A549 (cell line): Measurements from ENCODE around the gene TMEM131. TPM values are rescaled to one million over a fixed set of nuclear protein-coding genes. Genes with fewer than 3 reads are reported as not detected.

Experiments
- ATAC-seq, 2 experiments: fragments of 200-7000 bp in 1 of 2; fragments of >200 bp in 1 of 2; cut with Nextera tagmentation in 1 of 2; cut with Tn5 transposase in 1 of 2; 3 replicates each; pipeline versions ENCODE4 v1.8.0 to v1.9.1; 2018 to 2020; ENCODE audit warnings: mild to moderate bottlenecking in 1 of 2, moderate library complexity in 1 of 2
- CTCF ChIA-PET: fragments of 300-600 bp; sonication (Branson Sonifier 250); formaldehyde crosslinking; extraction: SDS; loops from one replicate; lab custom pipeline; 2021; ENCODE audit warnings: antibody characterized with exemption, inconsistent platforms; lab: Yijun Ruan, JAX
- POLR2A ChIA-PET: fragments of 350-600 bp; formaldehyde crosslinking; extraction: SDS; loops from one replicate; lab custom pipeline; 2021; ENCODE audit warnings: antibody characterized with exemption, inconsistent platforms; lab: Yijun Ruan, JAX
- DNase-seq, 2 experiments: peaks; one replicate each; pipeline versions ENCODE4 v3.0.0 to v3.0.0-alpha.2; 2011 to 2016; ENCODE audit warnings: low read depth in 1 of 2, low spot score in 1 of 2
- FAIRE-seq: peaks from 2 replicates; lab custom pipeline; 2011; peaks lifted over from hg19 to GRCh38; lab: Jason Lieb, UNC
- H3K27ac ChIP-seq, 2 experiments: fragments of >200 bp; sonication (Bioruptor Twin); formaldehyde crosslinking; 3 replicates each; pipeline ENCODE4 v1.5.1; 2016 to 2017
- H3K4me1 ChIP-seq: fragments of >200 bp; sonication (Bioruptor Twin); formaldehyde crosslinking; 3 replicates; pipeline ENCODE4 v1.6.1; 2016
- H3K4me2 ChIP-seq: fragments of >200 bp; sonication (Bioruptor Twin); formaldehyde crosslinking; 3 replicates; pipeline ENCODE4 v1.6.1; 2016
- H3K4me3 ChIP-seq: fragments of >200 bp; sonication (Bioruptor Twin); formaldehyde crosslinking; 3 replicates; pipeline ENCODE4 v1.5.1; 2016
- H3K9me3 ChIP-seq: fragments of >200 bp; sonication (Bioruptor Twin); formaldehyde crosslinking; 3 replicates; pipeline ENCODE4 v1.6.1; 2016
- CBX2 ChIP-seq: fragments of 200-600 bp; sonication (generic); IDR thresholded peaks from 2 replicates; pipeline ENCODE4 v1.6.1; 2016; ENCODE audit warnings: low read depth, mild to moderate bottlenecking, borderline replicate concordance
- CBX8 ChIP-seq: fragments of 200-600 bp; sonication (generic); IDR thresholded peaks from 2 replicates; pipeline ENCODE4 v1.6.1; 2016
- CEBPB ChIP-seq, 2 experiments: fragments of >200 bp in 1 of 2; sonication (Bioruptor Twin) in 1 of 2; formaldehyde crosslinking in 1 of 2; IDR thresholded peaks; 2 replicates each; pipeline ENCODE4 v1.6.1; 2012 to 2016
- CHD4 ChIP-seq: fragments of 200-600 bp; sonication (generic); IDR thresholded peaks from 2 replicates; pipeline ENCODE4 v1.6.1; 2016; ENCODE audit warnings: antibody characterized with exemption, mild to moderate bottlenecking, borderline replicate concordance
- CTCF ChIP-seq: fragments of >200 bp; sonication (Bioruptor Twin); formaldehyde crosslinking; IDR thresholded peaks from 3 replicates; pipeline ENCODE4 v1.5.1; 2016
- EHF ChIP-seq: fragments of 250-450 bp; sonication (Bioruptor Pico); IDR thresholded peaks from 2 replicates; pipeline ENCODE4 v1.5.0; 2020; ENCODE audit warnings: mild to moderate bottlenecking
- ELK1 ChIP-seq: fragments of 150-350 bp; IDR thresholded peaks from 2 replicates; pipeline ENCODE4 v1.6.1; 2014; ENCODE audit warnings: low read depth, mild to moderate bottlenecking, low read length
- GATA3 ChIP-seq: IDR thresholded peaks from 2 replicates; pipeline ENCODE4 v1.6.1; 2012; ENCODE audit warnings: borderline replicate concordance
- HDAC2 ChIP-seq: fragments of 200-600 bp; sonication (generic); IDR thresholded peaks from 2 replicates; pipeline ENCODE4 v1.6.1; 2016
- HES2 ChIP-seq: fragments of >200 bp; sonication (Bioruptor Twin); formaldehyde crosslinking; IDR thresholded peaks from 2 replicates; pipeline ENCODE4 v1.6.1; 2016
- HEYL ChIP-seq: fragments of 250-450 bp; sonication (Bioruptor Pico); IDR thresholded peaks from 2 replicates; pipeline ENCODE4 v1.8.0; 2021; ENCODE audit warnings: mild to moderate bottlenecking, moderate library complexity
- HMGXB4 ChIP-seq: fragments of 250-450 bp; sonication (Bioruptor Pico); IDR thresholded peaks from 2 replicates; pipeline ENCODE4 v1.5.0; 2021; ENCODE audit warnings: mild to moderate bottlenecking, moderate library complexity, borderline replicate concordance
- HOXB13 ChIP-seq: fragments of 250-450 bp; sonication (Bioruptor Pico); IDR thresholded peaks from 2 replicates; pipeline ENCODE4 v1.5.0; 2020; ENCODE audit warnings: low read depth, mild to moderate bottlenecking, moderate library complexity
- HOXB5 ChIP-seq: fragments of 250-450 bp; sonication (Bioruptor Pico); IDR thresholded peaks from 2 replicates; pipeline ENCODE4 v1.5.0; 2020; ENCODE audit warnings: mild to moderate bottlenecking, moderate library complexity
- JUN ChIP-seq, 2 experiments: fragments of >200 bp; sonication (Bioruptor Twin); formaldehyde crosslinking; IDR thresholded peaks; 2 replicates in 1 of 2; 3 replicates in 1 of 2; pipeline ENCODE4 v1.6.1; 2016 to 2017
- KDM1A ChIP-seq: fragments of 200-600 bp; sonication (generic); IDR thresholded peaks from 2 replicates; pipeline ENCODE4 v1.6.1; 2016; ENCODE audit warnings: low read depth, mild to moderate bottlenecking
- MAFK ChIP-seq: fragments of 450-650 bp; IDR thresholded peaks from 2 replicates; pipeline ENCODE4 v1.6.1; 2014; ENCODE audit not compliant: partially characterized antibody
- MYC ChIP-seq: IDR thresholded peaks from 2 replicates; pipeline ENCODE4 v1.6.1; 2012; ENCODE audit warnings: mild to moderate bottlenecking, inconsistent platforms, low read length, improper control_type of control experiment, borderline replicate concordance
- NPAS2 ChIP-seq: fragments of 250-450 bp; sonication (Bioruptor Pico); IDR thresholded peaks from 2 replicates; pipeline ENCODE4 v1.8.0; 2022; ENCODE audit warnings: mild to moderate bottlenecking, moderate library complexity, borderline replicate concordance
- PBX3 ChIP-seq: IDR thresholded peaks from 2 replicates; pipeline ENCODE4 v1.6.1; 2012
- POLR2AphosphoS2 ChIP-seq: conservative IDR thresholded peaks from 2 replicates; pipeline ENCODE4 v1.6.1; 2012; ENCODE audit warnings: low read length, improper control_type of control experiment, inconsistent platforms
- RFX5 ChIP-seq: fragments of 450-650 bp; IDR thresholded peaks from 2 replicates; pipeline ENCODE4 v1.7.1; 2014; ENCODE audit warnings: antibody characterized with exemption, mild to moderate bottlenecking, moderate library complexity
- TFCP2L1 ChIP-seq: fragments of 250-450 bp; sonication (Bioruptor Pico); IDR thresholded peaks from 2 replicates; pipeline ENCODE4 v1.5.0; 2021; ENCODE audit warnings: mild to moderate bottlenecking
- TP53 ChIP-seq: fragments of 250-450 bp; sonication (Bioruptor Pico); IDR thresholded peaks from 2 replicates; pipeline ENCODE4 v1.5.0; 2021; ENCODE audit warnings: mild to moderate bottlenecking, moderate library complexity
- ZC3H11A ChIP-seq: fragments of 450-650 bp; IDR thresholded peaks from 2 replicates; pipeline ENCODE4 v1.6.1; 2014; ENCODE audit warnings: antibody characterized with exemption, mild to moderate bottlenecking
- ZFP36 ChIP-seq: fragments of 450-650 bp; IDR thresholded peaks from 2 replicates; pipeline ENCODE4 v1.6.1; 2014; ENCODE audit warnings: borderline replicate concordance; ENCODE audit not compliant: partially characterized antibody
- WGBS: methylation state at CpG from one replicate; pipeline ENCODE4 v1.1.6; 2017; ENCODE audit errors: missing lambda C conversion rate; 5-methylcytosine and 5-hydroxymethylcytosine counted together
- polyA plus RNA-seq, 4 experiments: library from polyadenylated mRNA; depleted of rRNA in 3 of 4; stranded (reverse); fragments of >200 nt; fragmentation: RNase III in 1 of 4; extraction: RNeasy Plus Mini Kit Qiagen cat#74134 plus additional on column Dnase treatment in 1 of 4; gene quantifications; 2 replicates in 3 of 4; 3 replicates in 1 of 4; pipeline ENCODE4 v1.2.3, GENCODE V29; 2011 to 2017

TMEM131 gene
- polyA plus RNA-seq, 2 of the 4 experiments (the other 2 are of a cell fraction): 14.5 to 21.8 TPM

GRCh38 chr2:98039085-98039756 lies 43.5 kb upstream of the TMEM131 start:
- DNase-seq (no peak), ATAC-seq (no peak), FAIRE-seq (no peak)
- ChIA-PET CTCF (no interaction called here), POLR2A (no interaction called here)
- Histone ChIP-seq H3K9me3 (no peaks in the 10 kb centered on the region), H3K4me3 (no peak overlapping the region), H3K4me2 (no peak overlapping the region), H3K27ac (no peak overlapping the region), H3K4me1 (no peaks in the 10 kb centered on the region)
- no peak for TF ChIP-seq ZC3H11A
- TF ChIP-seq CHD4: no peak
- TF ChIP-seq EHF (CRISPR knock-in tag): no peak
- no peak for TF ChIP-seq CTCF
- no peak for TF ChIP-seq ELK1
- no peak for TF ChIP-seq GATA3
- no peak for TF ChIP-seq KDM1A
- no peak for TF ChIP-seq PBX3
- no peak for TF ChIP-seq RFX5
- TF ChIP-seq MYC: no peak
- TF ChIP-seq HOXB5 (CRISPR knock-in tag): no peak
- 74% methylated on average over 12 of the region's 12 CpGs for WGBS

- Histone ChIP-seq H3K4me3 (no peak overlapping the region), H3K9me3 (no peaks in the 10 kb centered on the region), H3K27ac (no peak overlapping the region), H3K4me2 (no peak overlapping the region), H3K4me1 (no peaks in the 10 kb centered on the region)
- ATAC-seq: no peak
- FAIRE-seq: no peak
- TF ChIP-seq CBX8: no peak
- no peak for TF ChIP-seq CBX2
- no peak for TF ChIP-seq HDAC2
- ChIA-PET POLR2A (no interaction called here), CTCF (interaction anchor here (1.5 kb wide), 1 partner anchor 231 kb away, joined by 4 read pairs; no protein-coding TSS in a partner anchor)
- no peak for DNase-seq
- WGBS: 54% methylated on average over 2 of the region's 2 CpGs
Measured at GRCh38 chr2:98037666-98038336, 42.1 kb upstream of the TMEM131 start.

GRCh38 chr2:98037206-98037605 lies 41.5 kb upstream of the TMEM131 start:
- FAIRE-seq (no peak), DNase-seq (no peak), ATAC-seq (no peak)
- H3K4me3 ChIP-seq: no peak overlapping the region
- H3K9me3 ChIP-seq: no peaks in the 10 kb centered on the region
- H3K4me1 ChIP-seq: no peaks in the 10 kb centered on the region
- 49% methylated on average over 2 of the region's 2 CpGs for WGBS
- POLR2A ChIA-PET: no interaction called here
- CTCF ChIA-PET: interaction anchor here (1.5 kb wide), 1 partner anchor 230 kb away, joined by 4 read pairs; no protein-coding TSS in a partner anchor
- no peak overlapping the region for H3K4me2 ChIP-seq
- TF ChIP-seq HES2 (no peak), HEYL (CRISPR knock-in tag) (no peak), JUN (IDR thresholded peaks at IDR 0.05) (no peak), NPAS2 (no peak), HOXB13 (CRISPR knock-in tag) (no peak), TFCP2L1 (CRISPR knock-in tag) (no peak), KDM1A (no peak), CEBPB (IDR thresholded peaks at IDR 0.05) (no peak), HMGXB4 (CRISPR knock-in tag) (no peak), ZFP36 (no peak), ZC3H11A (no peak), HDAC2 (no peak), MAFK (no peak), POLR2AphosphoS2 (no peak), TP53 (CRISPR knock-in tag) (no peak)
- no peak overlapping the region for H3K27ac ChIP-seq
